Tibial nerve (tissue), 4 donors: ENCODE results near the gene FXYD7. TPM values are rescaled to one million over a fixed set of nuclear protein-coding genes. Genes with fewer than 3 reads are reported as not detected.

Experiments
- DNase-seq, 2 donors: peaks; one replicate each; pipeline ENCODE4 v3.0.0-alpha.2; 2019; ENCODE audit warnings: low spot score in 2 of 2
- H3K27ac ChIP-seq, 4 donors: fragments of 200-600 bp; sonication (generic) in 3 of 4; one replicate each; pipeline ENCODE4 v1.5.1; 2017 to 2019; ENCODE audit warnings: mild to moderate bottlenecking in 1 of 4
- H3K27me3 ChIP-seq, 2 donors: fragments of 200-600 bp; sonication (generic) in 1 of 2; one replicate each; pipeline versions ENCODE4 v1.5.1 to v1.6.0; 2017 to 2019
- H3K36me3 ChIP-seq, 3 donors: fragments of 200-600 bp; sonication (generic); one replicate each; pipeline ENCODE4 v1.5.1; 2018 to 2019
- H3K4me1 ChIP-seq, 4 donors: fragments of 200-600 bp; sonication (generic) in 3 of 4; one replicate each; pipeline ENCODE4 v1.5.1; 2017 to 2019
- H3K4me3 ChIP-seq, 4 donors: fragments of 200-600 bp; sonication (generic) in 3 of 4; one replicate each; pipeline ENCODE4 v1.5.1; 2017 to 2019; ENCODE audit warnings: mild to moderate bottlenecking in 1 of 4, moderate library complexity in 1 of 4
- H3K9me3 ChIP-seq, 4 donors: fragments of 200-600 bp; sonication (generic) in 3 of 4; one replicate each; pipeline ENCODE4 v1.5.1; 2017 to 2019
- CTCF ChIP-seq, 5 experiments: fragments of 200-600 bp in 3 of 5; fragments of 450-650 bp in 2 of 5; sonication (generic) in 3 of 5; IDR thresholded peaks; one replicate each; pipeline ENCODE4 v1.5.1; 2016 to 2019; ENCODE audit warnings: antibody characterized with exemption in 5 of 5, mild to moderate bottlenecking in 3 of 5, moderate library complexity in 2 of 5
- EP300 ChIP-seq, 2 donors: sonication (generic); formaldehyde crosslinking; IDR thresholded peaks; one replicate each; pipeline ENCODE4 v1.6.1; 2017; ENCODE audit warnings: antibody characterized with exemption in 2 of 2, mild to moderate bottlenecking in 1 of 2
- POLR2A ChIP-seq, 2 donors: fragments of 450-650 bp; IDR thresholded peaks; one replicate each; pipeline ENCODE4 v1.6.1; 2017; ENCODE audit warnings: antibody characterized with exemption in 2 of 2, mild to moderate bottlenecking in 2 of 2, moderate library complexity in 2 of 2
- WGBS, 2 donors: methylation state at CpG; one replicate each; pipeline ENCODE4 v1.1.5; 2018; 5-methylcytosine and 5-hydroxymethylcytosine counted together
- total RNA-seq, 4 donors: library from RNA; depleted of rRNA; stranded (reverse); fragments of >200 nt; gene quantifications; one replicate each; pipeline ENCODE4 v1.1.0, GENCODE V29; 2016

Gene FXYD7
- total RNA-seq, 4 donors from 2014 or later: 2.5 to 5.9 (median 5.7) TPM; not detected in 1

- no peak for DNase-seq
- Histone ChIP-seq H3K27ac (peak overlapping the region; percentile 82 to 99 (median 90)), H3K4me1 (peaks cover 0 to 99% (median 63%) of the 10 kb centered on the region in 4 donors), H3K36me3 (no peaks in the 10 kb centered on the region), H3K27me3 (no peaks in the 10 kb centered on the region), H3K9me3 (no peaks in the 10 kb centered on the region), H3K4me3 (no peak overlapping the region)
- WGBS, 2 donors: 53 to 63% methylated on average over 7 of the region's 7 CpGs
- TF ChIP-seq EP300 (IDR thresholded peaks at IDR 0.05) (no peak), POLR2A (IDR thresholded peaks at IDR 0.05) (no peak), CTCF (IDR thresholded peaks at IDR 0.05) (no peak)
These were observed 22.2 kb upstream of the FXYD7 start for GRCh38 chr19:35120898-35121297.

DNA sequence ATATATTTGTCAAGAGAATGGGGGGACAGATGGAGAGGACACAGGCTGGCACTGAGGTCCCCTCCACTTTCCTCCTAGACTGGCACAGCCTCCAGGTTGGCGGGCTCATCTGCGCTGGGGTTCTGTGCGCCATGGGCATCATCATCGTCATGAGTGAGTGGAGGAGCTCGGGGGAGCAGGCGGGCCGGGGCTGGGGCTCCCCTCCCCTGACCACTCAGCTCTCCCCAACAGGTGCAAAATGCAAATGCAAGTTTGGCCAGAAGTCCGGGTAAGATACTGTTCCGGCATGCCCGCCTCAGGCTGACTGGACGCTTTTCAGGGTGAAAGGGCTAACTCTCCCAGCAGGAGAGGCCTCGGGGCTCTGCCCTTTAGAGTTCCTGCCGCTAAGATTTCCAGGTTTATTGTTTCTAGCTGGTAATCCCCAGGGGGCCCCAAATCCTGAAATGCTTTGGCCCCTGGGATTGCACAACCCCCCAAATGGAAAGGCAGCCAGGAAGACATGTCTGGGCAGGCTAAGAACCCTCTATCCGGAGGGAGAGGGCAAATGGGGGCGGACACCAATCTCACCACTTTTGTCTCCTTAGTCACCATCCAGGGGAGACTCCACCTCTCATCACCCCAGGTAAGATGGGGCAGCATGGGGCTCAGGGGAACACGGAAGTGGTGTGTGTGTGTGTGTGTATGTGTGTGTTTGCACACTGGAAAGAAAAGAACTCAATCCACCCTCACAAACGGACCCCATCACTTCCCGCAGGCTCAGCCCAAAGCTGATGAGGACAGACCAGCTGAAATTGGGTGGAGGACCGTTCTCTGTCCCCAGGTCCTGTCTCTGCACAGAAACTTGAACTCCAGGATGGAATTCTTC lies 20.1 kb upstream of the FXYD7 start:
- TF ChIP-seq EP300 (IDR thresholded peaks at IDR 0.05) (no peak), CTCF (IDR thresholded peaks at IDR 0.05) (no peak), POLR2A (IDR thresholded peaks at IDR 0.05) (no peak)
- Histone ChIP-seq H3K27ac (peak overlapping the region; percentile 82 to 99 (median 90)), H3K36me3 (no peaks in the 10 kb centered on the region), H3K9me3 (no peaks in the 10 kb centered on the region), H3K4me1 (peaks cover 0 to 99% (median 74%) of the 10 kb centered on the region in 4 donors), H3K27me3 (no peaks in the 10 kb centered on the region), H3K4me3 (peak overlapping the region in 1 of 4 donors; percentile 6)
- DNase-seq: no peak
- WGBS, 2 donors: 63 to 65% methylated on average over 18 to 19 of the region's 19 CpGs

DNA sequence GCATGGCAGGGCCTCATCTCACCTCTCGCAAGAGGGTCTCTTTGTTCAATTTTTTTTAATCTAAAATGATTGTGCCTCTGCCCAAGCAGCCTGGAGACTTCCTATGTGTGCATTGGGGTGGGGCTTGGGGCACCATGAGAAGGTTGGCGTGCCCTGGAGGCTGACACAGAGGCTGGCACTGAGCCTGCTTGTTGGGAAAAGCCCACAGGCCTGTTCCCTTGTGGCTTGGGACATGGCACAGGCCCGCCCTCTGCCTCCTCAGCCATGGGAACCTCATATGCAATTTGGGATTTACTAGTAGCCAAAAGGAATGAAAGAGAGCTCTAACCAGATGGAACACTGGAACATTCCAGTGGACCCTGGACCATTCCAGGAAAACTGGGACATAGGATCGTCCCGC lies 19.5 kb upstream of the FXYD7 start:
- no peaks in the 10 kb centered on the region for H3K36me3 ChIP-seq
- DNase-seq: peak; percentile 65 to 67
- TF ChIP-seq CTCF (IDR thresholded peaks at IDR 0.05) (no peak), EP300 (IDR thresholded peaks at IDR 0.05) (peak in 1 of 2 donors; percentile 74)
- H3K27me3 ChIP-seq: no peaks in the 10 kb centered on the region
- peak overlapping the region in 2 of 4 donors; percentile 56 to 58 for H3K4me3 ChIP-seq
- 28 to 31% methylated on average over 5 of the region's 5 CpGs for WGBS, 2 donors
- H3K9me3 ChIP-seq: no peaks in the 10 kb centered on the region
- peaks cover 0 to 92% (median 70%) of the 10 kb centered on the region in 4 donors for H3K4me1 ChIP-seq
- H3K27ac ChIP-seq: peak overlapping the region; percentile 82 to 99 (median 90)

GRCh38 chr19:35124098-35125060 lies 18.7 kb upstream of the FXYD7 start:
- peak overlapping the region; percentile 82 to 99 (median 90) for H3K27ac ChIP-seq
- peak; percentile 68 to 100 for TF ChIP-seq EP300 (IDR thresholded peaks at IDR 0.05)
- TF ChIP-seq POLR2A (IDR thresholded peaks at IDR 0.05): peak; percentile 92 to 99
- peak in 2 of 5 experiments; percentile 26 to 50 for TF ChIP-seq CTCF (IDR thresholded peaks at IDR 0.05)
- peak overlapping the region; percentile 33 to 58 (median 46) for H3K4me3 ChIP-seq
- H3K36me3 ChIP-seq: no peaks in the 10 kb centered on the region
- peak; percentile 93 to 96 for DNase-seq
- no peaks in the 10 kb centered on the region for H3K27me3 ChIP-seq
- peaks cover 0 to 85% (median 67%) of the 10 kb centered on the region in 4 donors for H3K4me1 ChIP-seq
- no peaks in the 10 kb centered on the region for H3K9me3 ChIP-seq
- 4 to 13% methylated on average over 24 to 41 of the region's 42 CpGs for WGBS, 2 donors
